Muscle layer of colon (tissue), 2 donors: ENCODE results near the gene EIF4EBP3.
A peak's percentile ranks its signal among the peaks of the same experiment; 100 is the strongest.

Experiments used
- H3K27ac ChIP-seq: one replicate; pipeline ENCODE4 v1.7.0; 2013; ENCODE audit warnings: low read depth, mild to moderate bottlenecking, low read length, moderate library complexity
- H3K27me3 ChIP-seq, 2 donors: one replicate each; pipeline ENCODE4 v1.7.0; 2013; ENCODE audit warnings: low read length in 2 of 2, mild to moderate bottlenecking in 2 of 2; ENCODE audit not compliant: insufficient read depth in 2 of 2, control insufficient read depth in 1 of 2
- H3K36me3 ChIP-seq: one replicate; pipeline ENCODE4 v1.7.0; 2013; ENCODE audit warnings: mild to moderate bottlenecking, low read length; ENCODE audit not compliant: insufficient read depth
- H3K4me1 ChIP-seq: one replicate; pipeline ENCODE4 v1.7.0; 2013; ENCODE audit warnings: mild to moderate bottlenecking, low read length; ENCODE audit not compliant: insufficient read depth
- H3K4me3 ChIP-seq, 2 donors: one replicate each; pipeline ENCODE4 v1.7.0; 2013; ENCODE audit warnings: low read length in 2 of 2, low read depth in 1 of 2, mild to moderate bottlenecking in 1 of 2, moderate library complexity in 1 of 2
- H3K9ac ChIP-seq: one replicate; pipeline ENCODE4 v1.7.0; 2013; ENCODE audit warnings: low read length
- H3K9me3 ChIP-seq: one replicate; pipeline ENCODE4 v1.7.0; 2013; ENCODE audit warnings: mild to moderate bottlenecking, low read length
- donor health status: abdominal sarcoma.
- donor health status: Adenocarcinoma of cecum.

The EIF4EBP3 gene

DNA sequence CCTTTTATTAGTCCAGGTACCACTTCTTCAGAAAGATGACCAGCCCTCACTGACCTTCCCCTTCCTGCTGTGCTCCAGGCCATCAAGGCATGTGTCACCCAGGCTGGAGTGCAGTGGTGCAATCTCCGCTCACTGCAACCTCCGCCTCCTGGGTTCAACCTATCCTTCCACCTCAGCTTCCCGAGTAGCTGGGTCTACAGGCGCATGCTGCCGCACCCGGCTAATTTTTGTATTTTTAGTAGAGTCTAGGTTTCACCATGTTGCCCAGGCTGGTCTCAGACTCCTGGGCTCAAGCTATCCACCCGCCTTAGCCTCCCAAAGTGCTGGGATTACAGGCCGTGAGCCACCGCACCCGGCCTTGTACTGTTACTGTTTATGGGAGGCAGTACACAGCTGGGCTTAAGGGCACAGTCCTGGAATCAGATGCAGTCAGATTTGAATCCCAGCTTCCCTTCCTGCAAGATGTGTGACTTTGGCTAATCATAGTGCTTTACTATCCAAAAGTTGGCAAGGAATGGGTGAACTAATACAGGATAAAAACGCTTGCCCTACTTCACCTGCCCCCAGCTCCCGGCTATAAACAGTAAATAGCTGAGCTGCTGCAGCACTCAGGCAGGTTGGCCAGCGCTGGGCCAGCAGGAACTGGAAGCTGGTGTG lies 483 bp upstream of the EIF4EBP3 start:
- peaks cover 33% of the 10 kb centered on the region for H3K36me3 ChIP-seq
- peak overlapping the region in 1 of 2 donors; percentile 57 for H3K4me3 ChIP-seq
- peaks cover 45% of the 10 kb centered on the region for H3K4me1 ChIP-seq
- H3K27ac ChIP-seq: peak overlapping the region; percentile 79
- no peak overlapping the region for H3K9ac ChIP-seq
- no peaks in the 10 kb centered on the region for H3K9me3 ChIP-seq
- no peaks in the 10 kb centered on the region for H3K27me3 ChIP-seq

DNA sequence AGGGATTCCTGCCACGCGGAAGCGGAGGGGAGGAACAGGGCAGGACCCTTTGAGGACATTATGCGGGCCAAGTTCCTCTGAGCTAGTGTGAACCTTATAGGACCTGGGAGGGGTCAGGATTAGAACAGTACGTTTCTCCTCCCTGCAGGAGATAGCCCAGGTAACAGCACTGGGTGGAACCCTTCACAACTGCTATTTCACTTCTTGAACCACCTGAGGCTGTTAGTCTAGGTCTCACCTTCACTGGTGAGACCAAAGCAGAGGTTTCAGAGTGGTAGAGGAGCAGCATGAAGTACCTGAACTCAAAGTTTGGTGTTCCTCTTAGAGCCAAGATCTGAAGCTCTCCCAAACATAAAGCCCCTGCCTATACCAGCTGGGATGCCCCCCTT lies 832 bp downstream of the EIF4EBP3 start:
- H3K27me3 ChIP-seq: no peaks in the 10 kb centered on the region
- H3K9me3 ChIP-seq: no peaks in the 10 kb centered on the region
- peak overlapping the region; percentile 92 for H3K27ac ChIP-seq
- H3K9ac ChIP-seq: peak overlapping the region; percentile 18
- peak overlapping the region in 1 of 2 donors; percentile 57 for H3K4me3 ChIP-seq
- peaks cover 35% of the 10 kb centered on the region for H3K36me3 ChIP-seq
- H3K4me1 ChIP-seq: peaks cover 45% of the 10 kb centered on the region

GRCh38 chr5:140548791-140549190 lies 1.3 kb downstream of the EIF4EBP3 start:
- Histone ChIP-seq H3K27me3 (no peaks in the 10 kb centered on the region), H3K9ac (peak overlapping the region; percentile 18), H3K9me3 (no peaks in the 10 kb centered on the region), H3K4me1 (peaks cover 45% of the 10 kb centered on the region), H3K36me3 (peaks cover 35% of the 10 kb centered on the region), H3K4me3 (peak overlapping the region in 1 of 2 donors; percentile 57), H3K27ac (peak overlapping the region; percentile 92)

- peak overlapping the region; percentile 92 for H3K27ac ChIP-seq
- peaks cover 45% of the 10 kb centered on the region for H3K4me1 ChIP-seq
- H3K9ac ChIP-seq: peak overlapping the region; percentile 18
- H3K27me3 ChIP-seq: no peaks in the 10 kb centered on the region
- peaks cover 28% of the 10 kb centered on the region for H3K36me3 ChIP-seq
- H3K9me3 ChIP-seq: no peaks in the 10 kb centered on the region
- H3K4me3 ChIP-seq: peak overlapping the region in 1 of 2 donors; percentile 57
These were observed 2.0 kb downstream of the EIF4EBP3 start for GRCh38 chr5:140549237-140550144.

DNA sequence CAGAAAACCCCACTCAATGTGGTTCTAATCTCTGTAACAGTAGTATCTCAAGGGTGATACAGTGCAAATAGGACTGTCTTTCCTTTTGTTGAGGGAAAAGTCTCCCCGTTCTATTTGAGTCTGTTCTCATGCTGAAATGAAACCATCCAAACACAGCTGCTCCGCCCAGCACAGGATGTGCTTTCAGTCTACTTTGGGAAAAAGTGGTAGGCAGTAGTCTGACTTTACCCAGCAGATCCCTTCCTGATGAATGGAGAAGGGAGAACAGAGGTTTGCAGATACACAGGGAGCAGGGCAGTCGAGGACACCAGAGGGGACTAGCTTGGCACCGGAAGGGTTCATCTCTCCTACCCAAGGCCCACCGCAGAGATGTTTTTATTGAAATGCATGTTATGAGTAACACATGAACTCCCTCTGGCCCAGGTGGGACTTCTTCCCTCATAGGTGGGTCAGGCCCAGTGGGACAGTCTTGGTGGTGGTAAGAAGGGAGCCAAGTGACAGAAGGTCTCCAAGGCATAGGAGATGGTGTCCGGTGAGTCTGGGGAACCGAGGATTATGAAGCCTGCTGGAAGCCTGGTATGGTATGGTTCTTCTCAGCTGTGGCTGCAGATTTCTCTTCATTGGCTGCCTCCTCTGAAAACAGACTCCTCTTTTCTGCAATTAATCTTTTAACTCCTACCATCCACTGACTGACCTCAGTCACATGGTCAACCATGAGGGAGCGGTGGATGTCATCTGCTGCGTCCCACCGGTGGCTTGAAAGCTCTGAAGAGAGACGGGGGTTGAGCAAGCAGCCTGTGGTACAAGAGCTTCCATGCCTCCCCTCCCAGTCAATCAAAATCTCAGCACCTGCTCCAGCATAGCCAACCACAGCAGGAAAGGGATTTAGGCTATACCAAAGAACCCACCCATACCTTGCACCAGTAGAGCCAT lies 3.0 kb downstream of the EIF4EBP3 start:
- no peaks in the 10 kb centered on the region for H3K9me3 ChIP-seq
- H3K36me3 ChIP-seq: peaks cover 22% of the 10 kb centered on the region
- peak overlapping the region; percentile 92 for H3K27ac ChIP-seq
- peaks cover 46% of the 10 kb centered on the region for H3K4me1 ChIP-seq
- no peaks in the 10 kb centered on the region for H3K27me3 ChIP-seq
- no peak overlapping the region for H3K9ac ChIP-seq
- H3K4me3 ChIP-seq: no peak overlapping the region

DNA sequence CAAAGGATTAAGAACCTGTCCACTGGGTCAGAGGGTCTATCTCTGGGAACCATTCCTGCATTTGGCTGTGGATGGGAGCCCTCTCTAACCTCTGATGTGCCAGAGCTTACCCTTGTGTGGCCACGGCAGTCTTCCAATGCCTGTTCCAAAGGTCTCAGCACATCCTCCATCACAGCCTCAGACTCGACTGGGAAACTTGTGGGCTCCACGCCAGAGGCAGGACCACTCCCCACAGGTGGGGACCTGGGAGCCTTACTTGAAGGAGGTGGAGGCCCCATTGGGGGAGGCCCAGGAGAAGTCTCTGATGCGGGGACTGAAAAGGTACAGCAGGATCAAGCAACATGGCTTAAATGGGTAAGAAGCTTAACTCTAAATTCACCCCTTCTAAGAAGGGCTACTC lies 4.4 kb downstream of the EIF4EBP3 start:
- no peak overlapping the region for H3K27ac ChIP-seq
- H3K9ac ChIP-seq: no peak overlapping the region
- H3K9me3 ChIP-seq: no peaks in the 10 kb centered on the region
- H3K4me1 ChIP-seq: peaks cover 55% of the 10 kb centered on the region
- H3K4me3 ChIP-seq: no peak overlapping the region
- H3K27me3 ChIP-seq: no peaks in the 10 kb centered on the region
- H3K36me3 ChIP-seq: peaks cover 22% of the 10 kb centered on the region

GRCh38 chr5:140553657-140554056 lies 6.2 kb downstream of the EIF4EBP3 start:
- Histone ChIP-seq H3K27me3 (no peaks in the 10 kb centered on the region), H3K4me3 (no peak overlapping the region), H3K9me3 (no peaks in the 10 kb centered on the region), H3K27ac (no peak overlapping the region), H3K4me1 (peaks cover 44% of the 10 kb centered on the region), H3K36me3 (peaks cover 22% of the 10 kb centered on the region), H3K9ac (no peak overlapping the region)

DNA sequence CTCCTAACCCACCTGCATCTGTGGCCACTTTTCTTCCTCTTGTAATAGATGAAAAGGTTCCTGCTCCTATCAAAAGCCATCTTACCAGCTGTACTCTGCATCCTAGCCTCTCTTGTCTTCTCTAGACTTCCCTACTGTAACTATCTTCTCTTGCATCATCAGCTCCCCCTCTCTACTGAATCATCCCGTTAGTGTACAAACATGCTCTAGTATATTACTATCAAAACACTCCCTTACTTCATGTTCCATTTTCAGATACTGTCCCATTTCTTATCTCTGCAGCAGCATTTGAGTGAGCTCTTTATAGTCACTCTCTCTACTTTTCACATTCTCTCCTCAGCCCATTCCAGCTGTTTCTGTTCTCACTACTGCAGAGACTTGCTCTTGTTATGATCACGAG lies 7.0 kb downstream of the EIF4EBP3 start:
- Histone ChIP-seq H3K36me3 (peaks cover 27% of the 10 kb centered on the region), H3K4me3 (no peak overlapping the region), H3K27me3 (no peaks in the 10 kb centered on the region), H3K27ac (no peak overlapping the region), H3K4me1 (peaks cover 36% of the 10 kb centered on the region), H3K9ac (no peak overlapping the region), H3K9me3 (no peaks in the 10 kb centered on the region)

- Histone ChIP-seq H3K9ac (no peak overlapping the region), H3K36me3 (peaks cover 22% of the 10 kb centered on the region), H3K4me1 (peaks cover 22% of the 10 kb centered on the region), H3K27ac (peak overlapping the region; percentile 94), H3K4me3 (peak overlapping the region in 1 of 2 donors; percentile 76), H3K27me3 (no peaks in the 10 kb centered on the region), H3K9me3 (no peaks in the 10 kb centered on the region)
These were observed 8.4 kb downstream of the EIF4EBP3 start for GRCh38 chr5:140555747-140556312.

GRCh38 chr5:140556438-140556837 lies 9.0 kb downstream of the EIF4EBP3 start:
- Histone ChIP-seq H3K4me1 (peaks cover 20% of the 10 kb centered on the region), H3K9ac (peak overlapping the region; percentile 73), H3K27me3 (no peaks in the 10 kb centered on the region), H3K4me3 (peak overlapping the region; percentile 76 to 98), H3K27ac (peak overlapping the region; percentile 94), H3K36me3 (peaks cover 20% of the 10 kb centered on the region), H3K9me3 (no peaks in the 10 kb centered on the region)
